ENCODE measurements around the gene FADS6. TPM values are rescaled to one million over a fixed set of nuclear protein-coding genes. Genes with fewer than 3 reads are reported as not detected.

FADS6 gene
- total RNA-seq, 1 donor from 2014 or later, result not detected

DNA sequence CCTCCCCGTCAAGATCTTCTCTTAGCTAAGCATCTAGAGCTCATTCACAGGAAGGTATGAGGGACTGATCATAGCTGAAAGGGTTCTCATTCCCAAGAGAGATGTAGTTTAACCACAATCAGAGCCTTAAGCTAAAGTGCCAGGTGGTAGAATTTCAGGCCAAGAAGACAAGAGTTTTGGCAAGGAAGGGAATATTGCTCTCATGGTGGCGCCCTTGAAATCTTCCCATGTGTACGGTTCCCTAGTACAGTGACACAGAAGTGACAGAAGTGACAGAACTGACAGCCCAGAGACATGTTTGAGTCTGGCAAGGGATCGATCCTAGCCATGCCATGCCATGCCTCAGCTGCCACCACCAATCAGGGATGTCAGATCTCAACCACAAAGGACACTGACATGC is 36.2 kb downstream of the FADS6 start:
- intact Hi-C loops (cut with micrococcal nuclease), result loop anchor here (10.0 kb wide), 1 partner anchor 402 kb away; no protein-coding TSS in a partner anchor

DNA sequence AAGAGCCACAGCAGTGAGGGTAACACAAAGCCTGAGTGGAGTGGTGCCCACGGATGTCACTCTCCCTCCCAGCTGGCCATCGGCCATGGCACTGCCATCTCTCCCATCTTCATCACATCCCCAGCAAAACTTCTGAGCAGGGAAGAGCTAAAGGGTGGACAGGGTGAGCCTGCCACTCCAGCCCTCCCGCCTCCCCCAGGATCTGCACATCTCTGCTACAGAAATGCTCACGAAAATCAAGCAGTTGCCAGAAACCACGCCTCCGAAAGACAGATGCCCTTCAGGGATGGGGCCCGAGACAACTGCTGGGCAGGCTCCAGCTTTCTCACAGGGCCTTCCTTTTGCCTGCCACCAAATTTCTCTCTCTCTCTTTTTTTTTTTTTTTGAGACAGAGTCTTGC is 37.3 kb downstream of the FADS6 start:
- intact Hi-C loops (cut with micrococcal nuclease), result loop anchor here (10.0 kb wide), 1 partner anchor 401 kb away; no protein-coding TSS in a partner anchor

DNA sequence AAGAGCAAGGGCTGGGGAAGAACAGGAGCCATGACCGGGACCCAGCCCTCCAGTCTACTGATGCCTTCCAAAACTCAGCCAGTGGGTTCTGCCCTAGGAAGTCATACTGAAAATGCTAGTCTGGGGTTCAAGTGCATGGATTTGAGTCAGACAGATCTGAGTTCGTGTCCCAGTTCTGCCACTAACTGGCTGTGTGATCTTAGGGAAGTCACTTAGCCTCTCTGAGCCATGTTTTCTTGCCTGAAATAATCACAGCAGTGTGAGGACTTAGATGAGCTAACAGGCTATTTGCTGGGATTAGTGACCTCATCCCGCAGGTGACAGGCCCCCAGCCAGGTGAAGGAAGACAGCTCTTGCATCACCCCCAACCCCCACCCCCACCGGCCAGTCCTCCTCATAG is 38.1 kb downstream of the FADS6 start:
- intact Hi-C loops (cut with micrococcal nuclease), result loop anchor here (10.0 kb wide), 1 partner anchor 401 kb away; no protein-coding TSS in a partner anchor

DNA sequence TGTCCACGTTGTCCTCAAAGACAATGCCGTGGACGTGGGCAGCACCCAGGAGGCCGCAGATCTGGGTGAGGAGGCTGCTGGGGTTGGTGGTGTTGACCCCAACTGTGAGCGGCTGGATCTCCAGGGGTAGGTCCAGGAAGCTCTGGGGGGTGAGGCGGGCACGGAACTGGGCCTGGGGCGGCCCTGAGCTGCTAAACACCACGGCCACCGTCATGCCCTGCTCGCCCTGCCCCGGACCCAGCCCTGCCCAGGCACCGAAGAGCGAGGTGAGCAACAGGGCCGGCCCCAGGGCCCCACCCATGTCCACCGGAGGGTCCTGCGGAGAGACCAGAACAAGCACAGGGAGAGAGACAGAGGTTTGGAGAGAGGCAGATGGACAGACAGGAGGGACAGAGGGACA is 38.6 kb downstream of the FADS6 start:
- intact Hi-C loops (cut with micrococcal nuclease), result loop anchor here (10.0 kb wide), 1 partner anchor 400 kb away; no protein-coding TSS in a partner anchor

DNA sequence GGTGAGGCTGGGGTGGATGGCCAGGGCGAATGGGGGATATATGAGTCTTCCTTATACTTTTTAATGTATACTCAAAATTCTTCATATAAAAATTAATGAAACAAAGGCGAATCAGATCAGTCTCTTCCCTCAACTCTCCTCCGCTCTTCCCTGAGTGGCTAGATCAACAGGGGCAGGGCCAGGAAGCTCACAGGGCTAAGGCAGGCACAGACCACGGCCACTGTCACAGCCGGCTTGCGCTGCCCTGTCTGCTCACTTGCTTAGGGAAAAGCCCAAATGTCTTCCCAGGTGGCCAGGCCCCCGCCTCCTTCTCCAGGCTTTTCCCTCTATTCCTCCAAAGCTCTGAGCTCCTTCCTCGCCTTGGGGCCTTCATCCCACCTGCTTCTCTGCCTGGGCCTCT is 39.8 kb downstream of the FADS6 start:
- intact Hi-C loops (cut with micrococcal nuclease), result loop anchor here (10.0 kb wide), 1 partner anchor 399 kb away; no protein-coding TSS in a partner anchor

DNA sequence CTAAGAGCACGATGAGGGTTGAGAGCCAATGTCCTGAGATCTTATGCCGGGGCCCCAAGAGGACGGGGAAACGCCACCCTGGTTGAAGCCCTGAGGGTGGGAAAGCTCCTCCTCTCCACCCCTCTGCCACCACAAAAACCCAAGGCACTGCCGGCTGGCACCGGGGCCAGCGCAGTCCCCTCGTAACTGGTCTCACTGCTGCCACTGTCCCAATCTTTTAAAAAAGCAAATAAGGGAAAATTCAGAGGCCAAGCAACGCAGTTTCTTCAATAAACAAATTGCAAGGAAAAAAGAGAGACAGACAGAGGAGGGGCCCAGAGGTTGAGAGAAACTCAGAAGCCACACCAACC is 40.4 kb downstream of the FADS6 start:
- intact Hi-C loops (cut with micrococcal nuclease), result loop anchor here (10.0 kb wide), 1 partner anchor 398 kb away; no protein-coding TSS in a partner anchor

DNA sequence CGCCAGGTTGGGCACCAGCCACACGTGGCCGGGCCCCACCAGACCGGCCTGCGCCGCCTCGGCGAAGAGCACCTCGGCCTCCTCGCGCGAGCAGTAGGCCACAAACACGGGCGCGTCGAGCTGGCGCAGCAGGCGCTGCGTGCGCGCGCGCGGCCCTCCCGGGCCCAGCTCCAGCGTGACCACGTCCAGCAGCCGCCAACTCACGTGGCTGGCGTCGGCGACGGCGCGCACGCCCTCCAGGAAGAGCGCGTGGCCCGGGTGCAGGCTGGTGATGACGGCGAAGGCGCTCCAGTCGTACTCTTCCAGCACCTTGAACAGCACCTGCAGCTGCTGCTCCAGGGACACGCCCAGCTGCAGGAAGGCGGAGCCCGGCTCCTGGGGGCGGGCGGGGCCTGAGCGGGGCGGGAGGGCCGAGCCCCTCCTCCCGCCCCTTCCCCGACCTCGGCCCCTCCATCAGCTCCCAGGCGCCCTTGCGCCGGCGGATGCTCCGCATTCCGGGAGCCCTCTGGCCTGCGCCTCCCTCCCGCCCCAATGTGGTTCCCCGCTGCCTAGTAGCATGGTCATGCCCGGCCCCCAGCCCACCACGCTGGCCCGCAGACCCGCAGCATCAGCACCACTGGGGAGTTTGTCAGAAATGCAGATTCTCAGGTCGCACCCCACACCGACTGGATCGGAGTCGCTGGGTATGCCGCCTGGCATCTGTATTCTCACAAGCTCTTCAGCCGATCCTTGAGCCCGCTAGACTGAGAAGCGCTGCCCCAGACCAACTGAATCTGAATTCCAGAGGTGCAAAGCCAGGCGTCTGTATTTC is 41.0 kb downstream of the FADS6 start:
- intact Hi-C loops (cut with micrococcal nuclease), result loop anchor here (1.0 to 10.0 kb wide), 2 partner anchors 21 to 398 kb away; no protein-coding TSS in a partner anchor

DNA sequence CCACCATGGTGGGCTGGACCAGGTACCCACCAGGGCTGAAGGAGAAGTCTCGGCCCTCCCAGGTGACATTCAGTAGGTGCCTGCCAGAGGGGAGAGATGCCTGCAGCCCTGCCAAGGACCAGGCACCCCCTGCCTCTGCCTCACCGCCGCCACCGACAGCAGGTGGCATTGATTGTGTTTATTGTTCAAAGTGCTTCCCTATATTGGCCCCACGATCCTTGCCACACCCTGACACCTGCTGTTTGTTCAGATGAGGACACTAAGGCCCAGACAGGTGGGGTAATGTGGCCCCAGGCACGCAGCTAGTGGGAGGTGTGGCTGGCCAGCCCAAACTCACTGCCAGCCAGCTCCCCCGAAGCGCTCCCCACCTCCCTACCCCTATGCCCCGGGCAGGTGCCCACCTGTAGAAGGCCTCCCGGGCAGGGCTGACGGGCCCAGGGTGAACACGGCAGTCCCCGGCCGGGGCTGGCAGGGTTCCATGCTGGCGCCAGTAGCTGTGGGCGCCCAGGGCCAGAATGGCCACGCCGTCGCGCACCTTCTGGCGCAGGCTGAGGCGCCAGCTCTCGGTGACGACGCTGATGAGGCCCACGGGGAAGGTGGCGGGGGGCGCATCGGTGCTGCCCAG is 41.7 kb downstream of the FADS6 start:
- intact Hi-C loops (cut with micrococcal nuclease), result loop anchor here (1.0 to 10.0 kb wide), 2 partner anchors 22 to 397 kb away; no protein-coding TSS in a partner anchor

DNA sequence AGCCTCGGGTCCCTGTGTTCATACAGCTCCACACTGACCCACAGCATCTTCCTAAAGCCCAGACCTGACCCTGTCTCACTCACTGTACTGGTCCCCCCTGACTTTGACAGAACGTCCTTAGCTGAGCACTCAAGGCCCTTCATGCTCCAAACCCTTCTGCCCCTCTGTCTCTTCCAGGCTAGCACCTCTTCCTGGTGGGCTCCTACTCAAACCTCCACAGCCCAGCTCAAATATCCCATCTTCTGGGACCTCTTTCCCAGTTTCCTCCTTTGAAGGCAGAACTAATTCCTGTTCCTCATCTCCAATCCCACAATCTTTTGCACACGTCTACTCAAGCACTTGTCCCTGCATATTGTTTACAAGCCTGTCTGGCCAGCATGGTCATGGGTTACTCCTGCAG is 42.5 kb downstream of the FADS6 start:
- intact Hi-C loops (cut with micrococcal nuclease), result loop anchor here (10.0 kb wide), 1 partner anchor 396 kb away; no protein-coding TSS in a partner anchor

DNA sequence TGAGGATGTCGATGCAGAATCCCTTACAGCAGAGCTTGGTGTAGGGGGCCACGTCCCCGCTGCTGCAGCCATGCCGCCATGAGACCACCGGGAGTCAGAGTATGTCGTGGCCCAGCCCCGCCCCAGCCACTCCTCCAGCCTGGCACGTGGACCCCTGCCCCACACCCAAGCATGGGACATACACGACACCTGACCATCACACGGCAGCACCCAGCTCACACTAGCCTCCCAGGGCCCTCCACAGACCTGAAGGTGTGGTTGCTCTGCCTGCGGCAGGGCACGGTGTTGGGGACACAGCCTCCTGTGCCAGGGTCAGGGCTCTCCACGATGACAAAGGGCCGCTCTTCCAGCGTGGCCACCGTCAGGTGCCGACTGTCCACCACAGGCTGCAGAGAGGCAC is 43.1 kb downstream of the FADS6 start:
- intact Hi-C loops (cut with micrococcal nuclease), result loop anchor here (10.0 kb wide), 1 partner anchor 396 kb away; no protein-coding TSS in a partner anchor

DNA sequence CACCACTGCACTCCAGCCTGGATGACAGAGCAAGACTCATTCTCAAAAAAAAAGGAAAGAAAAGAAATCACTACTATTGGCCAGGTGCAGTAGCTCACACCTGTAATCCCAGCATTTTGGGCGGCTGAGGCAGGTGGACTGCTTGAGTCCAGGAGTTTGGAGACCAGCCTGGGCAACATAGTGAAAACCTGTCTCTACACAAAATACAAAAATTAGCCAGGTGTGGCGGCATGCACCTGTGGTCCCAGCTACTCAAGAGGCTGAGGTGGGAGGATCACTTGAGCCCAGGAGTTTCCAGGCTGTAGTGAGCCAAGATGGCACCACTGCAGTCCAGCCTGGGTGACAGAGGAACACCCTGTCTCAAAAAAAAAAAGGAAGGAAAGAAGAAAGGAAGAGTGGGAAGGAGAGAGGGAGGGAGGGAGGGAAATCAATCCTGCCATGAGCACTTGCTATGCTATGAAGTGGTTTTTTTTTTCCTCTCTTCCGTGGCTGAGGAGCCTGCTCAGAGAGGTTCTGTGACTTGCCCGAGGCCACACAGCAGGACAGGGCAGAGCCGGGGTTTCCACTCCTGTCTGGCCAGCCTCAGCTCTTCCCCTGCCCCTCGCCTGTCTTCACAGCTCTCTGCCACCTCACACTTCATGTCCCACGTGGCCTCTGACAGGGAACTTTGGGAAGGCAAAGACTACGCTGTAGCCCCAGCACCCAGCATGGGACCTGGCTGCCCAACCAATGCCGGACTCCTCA is 44.6 kb downstream of the FADS6 start:
- intact Hi-C loops (cut with micrococcal nuclease), result no loop called here

DNA sequence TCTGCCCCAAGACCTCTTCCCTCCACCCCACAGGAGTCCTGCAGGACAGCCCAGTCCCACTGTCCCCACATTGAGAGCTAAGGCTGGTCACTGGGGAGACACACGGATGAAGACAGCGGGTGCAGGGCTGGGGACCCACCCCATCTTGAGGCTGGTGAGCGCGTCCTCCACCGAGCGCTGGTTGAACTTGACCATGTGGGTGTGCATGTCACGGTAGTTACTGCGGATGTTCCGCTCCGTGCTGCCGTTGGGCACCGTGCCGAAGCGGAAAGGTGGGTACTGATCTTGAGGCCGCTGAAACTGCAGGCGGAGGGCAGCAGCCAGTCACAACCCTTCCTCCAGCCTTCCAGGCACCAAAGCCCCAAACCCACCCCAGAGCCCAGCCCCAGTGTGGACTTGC is 46.8 kb downstream of the FADS6 start:
- intact Hi-C loops (cut with micrococcal nuclease), result no loop called here

DNA sequence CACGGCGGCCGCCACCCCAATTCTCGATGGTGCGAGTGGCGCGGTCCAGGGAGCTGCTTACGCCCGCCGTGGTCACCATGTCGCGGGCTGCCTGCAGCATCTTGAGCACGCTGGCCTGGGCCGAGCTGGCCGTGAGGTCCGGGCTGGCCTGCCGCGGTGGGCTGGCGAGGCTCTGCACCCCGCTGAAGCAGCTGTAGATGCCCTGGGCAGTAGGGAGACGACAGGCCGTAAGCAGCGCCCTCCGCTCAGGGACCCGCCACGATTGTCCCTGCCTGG is 50.1 kb downstream of the FADS6 start:
- intact Hi-C loops (cut with micrococcal nuclease), result no loop called here

DNA sequence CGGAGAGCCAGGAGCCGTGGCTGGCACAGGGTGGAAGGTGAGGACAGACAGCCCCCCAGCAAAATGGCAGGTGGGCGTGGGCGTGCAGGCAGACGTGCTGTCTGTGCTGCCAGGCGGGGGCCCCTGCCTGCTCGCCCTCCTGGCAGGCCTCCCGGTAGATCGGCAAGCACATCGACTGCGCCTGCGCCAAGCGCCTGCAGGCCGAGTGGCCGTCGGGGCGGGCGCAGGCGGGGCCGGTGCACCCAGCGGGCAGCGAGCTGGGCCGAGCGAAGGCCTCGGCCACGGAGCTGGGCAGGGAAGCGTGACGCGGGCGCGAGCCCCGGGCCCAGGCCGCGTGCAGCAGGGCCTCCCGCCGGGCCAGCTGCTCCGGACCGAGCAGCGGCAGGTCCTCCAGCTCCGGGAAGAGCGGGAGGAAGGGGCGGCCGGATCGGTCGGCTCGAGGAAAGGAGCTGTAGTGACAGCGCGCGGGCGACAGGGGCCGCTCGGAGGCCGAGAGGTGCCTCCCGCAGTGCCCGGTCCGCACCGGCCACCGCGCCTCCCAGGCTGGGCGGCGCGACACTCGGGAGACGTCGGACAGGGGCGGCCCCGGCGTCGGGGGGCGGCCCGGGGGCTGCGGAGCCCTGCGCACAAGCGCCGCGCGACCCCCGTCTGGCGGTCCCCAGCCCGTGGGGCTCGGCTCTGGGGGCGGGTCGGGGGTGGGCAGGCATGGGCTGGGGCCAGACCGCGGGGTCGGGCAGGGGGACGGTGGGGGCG is 50.7 kb downstream of the FADS6 start:
- intact Hi-C loops (cut with micrococcal nuclease), result no loop called here

DNA sequence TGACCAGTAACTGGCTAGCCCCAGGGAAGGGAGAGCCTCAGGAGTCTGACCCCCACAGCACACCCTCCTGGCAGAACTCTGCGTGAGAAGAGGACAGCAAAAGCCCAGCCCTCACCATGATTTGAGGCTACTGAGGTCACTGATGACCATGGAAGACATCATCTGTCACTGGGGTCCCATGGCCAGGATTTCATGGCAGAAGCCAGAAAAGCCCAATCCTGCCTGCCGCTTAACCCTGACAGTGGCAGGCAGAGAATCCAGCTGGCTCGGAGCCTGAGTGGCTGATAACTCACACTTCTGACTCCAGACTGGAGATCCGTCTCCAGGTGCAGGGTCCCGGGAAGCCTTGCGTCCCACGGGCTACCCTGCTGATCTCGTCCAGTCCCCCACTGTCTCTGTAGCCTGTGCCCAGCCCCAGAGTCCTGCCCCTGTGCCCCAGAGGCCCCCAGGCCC is 51.3 kb downstream of the FADS6 start:
- intact Hi-C loops (cut with micrococcal nuclease), result no loop called here

DNA sequence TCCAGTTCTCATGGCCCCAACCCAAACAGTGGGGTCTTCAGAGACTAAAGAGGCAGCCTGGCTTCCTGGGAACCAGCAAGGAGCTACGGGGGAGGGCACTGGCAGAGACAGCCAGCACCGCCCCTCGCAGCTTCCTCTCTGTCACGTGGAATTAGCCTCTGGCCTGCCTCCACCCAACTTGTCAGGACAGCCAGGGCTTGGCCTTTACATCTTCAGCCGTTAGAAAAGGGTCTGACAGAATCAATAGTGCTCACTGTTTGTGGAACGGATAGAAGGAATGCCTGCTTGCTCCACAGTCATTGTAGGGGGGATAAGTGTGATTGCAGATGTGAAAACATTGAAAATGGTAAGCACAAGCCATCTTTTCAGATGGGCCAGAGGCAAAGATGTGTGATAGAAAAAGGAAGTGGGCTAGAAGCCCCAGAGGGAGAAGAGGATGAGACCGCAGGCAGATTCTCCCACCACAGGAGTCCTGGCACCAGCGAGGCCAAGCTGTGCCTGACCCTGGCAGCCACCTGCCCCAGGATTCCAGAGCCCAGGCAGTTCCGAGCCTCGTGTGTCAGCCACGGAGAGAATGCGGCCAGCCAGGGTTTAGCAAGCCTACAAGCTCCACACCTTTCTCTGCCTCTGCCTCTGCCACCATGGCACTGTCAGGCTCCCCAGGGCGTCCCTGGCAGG is 52.3 kb downstream of the FADS6 start:
- intact Hi-C loops (cut with micrococcal nuclease), result no loop called here

DNA sequence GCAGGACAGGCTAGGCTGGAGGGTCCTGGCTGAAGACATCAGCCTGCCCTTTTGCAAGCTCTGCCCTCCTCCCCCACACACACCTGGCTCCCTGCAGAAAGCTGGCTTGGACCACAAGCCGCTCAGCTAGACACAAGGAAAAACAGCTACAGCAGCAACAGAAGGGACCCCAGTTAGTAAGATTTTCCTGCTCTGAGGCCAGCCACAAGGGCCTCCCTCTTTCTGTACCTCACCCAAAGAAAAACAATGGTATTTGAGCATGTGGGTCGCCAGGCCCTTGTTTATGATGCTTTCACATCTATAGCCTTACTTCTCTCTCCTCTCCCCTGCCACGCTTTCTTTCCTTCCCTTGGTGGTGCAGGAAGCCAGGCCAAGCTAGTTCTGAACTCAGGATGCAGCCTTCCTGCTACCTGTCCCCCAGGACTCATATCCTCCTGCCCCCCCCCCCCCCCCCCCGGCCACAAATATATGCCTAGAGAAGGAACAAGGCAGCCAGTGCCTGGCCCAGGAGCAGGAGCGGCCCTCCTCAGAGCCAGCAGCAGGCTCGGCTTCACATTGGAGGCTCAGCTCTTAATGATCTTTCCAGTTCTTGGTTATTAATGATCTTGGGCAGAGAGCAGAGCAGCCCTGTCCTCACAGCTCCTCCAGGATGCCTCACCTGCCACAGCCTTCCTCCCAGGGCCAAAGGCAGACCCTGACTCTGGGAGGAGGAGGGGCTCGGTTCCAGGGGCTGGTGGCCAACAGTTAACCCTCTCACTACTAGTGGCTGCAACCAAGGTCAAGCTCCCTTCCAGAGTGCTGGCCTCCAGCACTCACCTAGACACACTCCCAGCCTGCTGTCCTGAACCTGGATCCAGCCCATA is 53.2 kb downstream of the FADS6 start:
- intact Hi-C loops (cut with micrococcal nuclease), result no loop called here

DNA sequence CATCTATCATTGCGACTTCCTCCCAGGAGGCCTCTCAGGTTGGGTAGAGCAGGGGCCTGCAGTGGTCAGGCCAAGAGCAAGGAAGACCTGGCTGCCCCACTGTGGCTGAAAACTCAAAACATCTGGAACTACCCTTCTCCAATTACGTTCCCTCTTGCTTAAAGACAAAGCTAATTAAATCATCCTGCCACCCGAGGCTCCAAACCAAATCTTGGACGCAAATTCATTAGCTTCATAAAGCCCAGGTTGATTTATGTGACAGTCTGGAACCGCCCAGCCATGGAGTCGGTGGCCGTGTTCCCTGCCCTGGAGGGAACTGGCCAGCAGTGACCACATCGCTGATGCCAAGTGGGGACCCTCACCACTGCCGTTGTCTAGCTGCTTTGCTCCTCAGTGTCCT is 55.2 kb downstream of the FADS6 start:
- intact Hi-C loops (cut with micrococcal nuclease), result no loop called here

DNA sequence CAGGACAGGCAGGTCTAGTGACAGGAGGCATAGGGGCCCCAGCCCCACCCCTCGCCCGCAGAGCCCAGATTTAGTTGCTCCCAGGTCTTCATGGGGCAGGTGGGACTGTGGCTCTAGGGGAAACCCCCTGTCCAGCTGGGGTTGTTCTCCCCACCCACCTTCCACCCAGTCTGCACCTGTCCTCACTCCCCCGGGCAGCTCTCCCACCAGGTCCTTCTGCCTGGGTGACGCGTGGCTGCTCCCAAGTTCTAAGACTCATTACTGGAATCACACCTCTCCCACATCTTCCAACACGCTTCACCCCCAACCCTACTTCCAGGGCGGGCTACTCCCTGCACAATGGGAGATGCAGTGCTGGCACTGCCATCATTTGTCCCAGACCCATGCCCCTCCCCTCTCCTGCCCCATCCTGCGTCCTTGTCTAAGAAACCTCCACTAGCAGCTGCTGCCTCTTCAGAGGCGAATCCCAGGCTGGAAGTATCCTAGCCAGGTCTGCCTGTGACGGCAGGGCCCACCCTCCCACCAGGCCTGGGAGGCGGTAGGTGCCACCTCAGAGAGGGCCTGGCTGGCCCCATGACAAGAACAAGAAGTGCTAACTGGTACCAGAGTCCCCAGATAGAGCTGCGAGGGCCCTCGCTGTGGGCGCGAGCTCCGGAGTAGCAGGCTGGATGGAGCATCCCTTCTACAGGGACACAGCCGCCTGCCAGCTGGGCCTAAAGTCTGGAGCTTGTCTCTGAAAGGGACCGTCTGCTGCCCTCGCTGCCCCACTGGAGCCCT is 56.6 kb downstream of the FADS6 start:
- intact Hi-C loops (cut with micrococcal nuclease), result no loop called here

Measured in T-helper 2 cell treated with Interferon-gamma antibody and Interleukin-4, amounts not matched to agents 100 ng/mL and 5 ng/mL, for 36 hours (primary cell).